Fibroblast of pulmonary artery (primary cell): ENCODE data around the gene MGMT.
"Not testable (repeated sequence)": the region's sequence is repeated elsewhere in the genome, so short reads cannot be mapped to it uniquely, and the experiment has no call there.

Experiments
- DNase-seq: peaks from one replicate; pipeline ENCODE4 v3.0.0-alpha.2; 2010; ENCODE audit warnings: low read depth
- H3K4me3 ChIP-seq: replicated peaks from 2 replicates; pipeline ENCODE4 v1.5.1; 2011; ENCODE audit warnings: low read depth, mild to moderate bottlenecking, control low read depth, low read length, moderate library complexity
- TF ChIP-seq, protein P1 (sequence below): IDR thresholded peaks from 2 replicates; pipeline ENCODE4 v1.5.1; 2011; ENCODE audit warnings: mild to moderate bottlenecking, control low read depth, low read length, inconsistent platforms; ENCODE audit errors: missing control alignments

MGMT gene

DNA sequence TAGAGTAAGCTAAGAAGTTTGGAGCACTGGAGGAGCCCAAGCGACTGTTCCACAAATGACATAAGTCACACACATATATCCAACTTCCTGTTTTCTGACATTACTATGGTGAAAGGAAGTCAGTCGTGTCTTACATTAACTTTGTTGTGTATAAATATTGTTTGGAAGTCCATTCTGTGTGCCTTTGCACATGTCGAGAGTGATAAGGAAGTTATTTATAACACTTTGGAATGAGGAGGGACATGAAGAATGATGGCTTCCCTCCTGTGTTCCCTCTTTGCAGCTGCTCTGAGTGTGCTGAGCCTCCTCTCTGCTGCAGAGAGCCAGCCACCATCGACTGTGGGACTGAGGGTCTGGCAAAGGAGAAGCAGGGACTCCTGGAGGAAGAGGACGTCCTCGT, 40.4 kb upstream of the MGMT start:
- DNase-seq = no peak
- TF ChIP-seq, protein P1, sequence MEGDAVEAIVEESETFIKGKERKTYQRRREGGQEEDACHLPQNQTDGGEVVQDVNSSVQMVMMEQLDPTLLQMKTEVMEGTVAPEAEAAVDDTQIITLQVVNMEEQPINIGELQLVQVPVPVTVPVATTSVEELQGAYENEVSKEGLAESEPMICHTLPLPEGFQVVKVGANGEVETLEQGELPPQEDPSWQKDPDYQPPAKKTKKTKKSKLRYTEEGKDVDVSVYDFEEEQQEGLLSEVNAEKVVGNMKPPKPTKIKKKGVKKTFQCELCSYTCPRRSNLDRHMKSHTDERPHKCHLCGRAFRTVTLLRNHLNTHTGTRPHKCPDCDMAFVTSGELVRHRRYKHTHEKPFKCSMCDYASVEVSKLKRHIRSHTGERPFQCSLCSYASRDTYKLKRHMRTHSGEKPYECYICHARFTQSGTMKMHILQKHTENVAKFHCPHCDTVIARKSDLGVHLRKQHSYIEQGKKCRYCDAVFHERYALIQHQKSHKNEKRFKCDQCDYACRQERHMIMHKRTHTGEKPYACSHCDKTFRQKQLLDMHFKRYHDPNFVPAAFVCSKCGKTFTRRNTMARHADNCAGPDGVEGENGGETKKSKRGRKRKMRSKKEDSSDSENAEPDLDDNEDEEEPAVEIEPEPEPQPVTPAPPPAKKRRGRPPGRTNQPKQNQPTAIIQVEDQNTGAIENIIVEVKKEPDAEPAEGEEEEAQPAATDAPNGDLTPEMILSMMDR = no peak
- no peak overlapping the region for H3K4me3 ChIP-seq

DNA sequence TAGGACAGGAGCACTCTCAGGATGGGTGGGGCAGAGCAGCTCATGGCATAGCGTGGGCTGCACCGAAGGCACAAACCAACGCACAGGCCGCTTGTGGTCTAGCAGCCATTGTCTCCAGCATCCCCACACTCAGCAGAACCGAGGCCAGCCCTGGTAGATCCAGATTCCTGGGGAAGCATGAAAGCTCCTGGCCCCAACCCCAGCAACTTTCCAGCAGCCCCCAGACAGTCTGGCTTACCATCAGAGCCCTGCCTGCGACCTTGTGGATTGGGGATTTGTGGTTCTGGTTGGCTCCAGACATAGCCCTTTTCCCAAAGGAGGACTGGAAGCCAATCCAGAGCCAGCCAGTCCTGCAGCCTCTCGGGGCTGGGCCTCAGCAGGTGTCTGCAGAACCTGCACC, 33.8 kb upstream of the MGMT start:
- DNase-seq = no peak
- no peak overlapping the region for H3K4me3 ChIP-seq
- TF ChIP-seq, protein P1 = no peak

DNA sequence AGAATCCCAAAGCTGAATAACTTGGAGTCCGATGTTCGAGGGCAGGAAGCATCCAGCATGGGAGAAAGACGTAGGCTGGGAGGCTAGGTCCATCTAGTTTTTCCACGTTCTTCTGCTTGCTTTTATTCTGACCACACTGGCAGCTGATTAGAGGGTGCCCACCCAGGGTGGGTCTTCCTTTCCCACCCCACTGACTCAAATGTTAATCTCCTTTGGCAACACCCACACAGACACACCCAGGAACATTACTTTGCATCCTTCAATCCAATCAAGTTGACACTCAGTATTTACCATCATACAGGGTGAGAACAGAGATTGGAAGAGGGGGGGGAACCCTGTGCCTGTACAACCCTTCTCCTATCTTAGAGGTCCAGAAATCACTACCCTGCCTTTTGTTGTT, 31.3 kb upstream of the MGMT start:
- not testable (repeated sequence) for DNase-seq

DNA sequence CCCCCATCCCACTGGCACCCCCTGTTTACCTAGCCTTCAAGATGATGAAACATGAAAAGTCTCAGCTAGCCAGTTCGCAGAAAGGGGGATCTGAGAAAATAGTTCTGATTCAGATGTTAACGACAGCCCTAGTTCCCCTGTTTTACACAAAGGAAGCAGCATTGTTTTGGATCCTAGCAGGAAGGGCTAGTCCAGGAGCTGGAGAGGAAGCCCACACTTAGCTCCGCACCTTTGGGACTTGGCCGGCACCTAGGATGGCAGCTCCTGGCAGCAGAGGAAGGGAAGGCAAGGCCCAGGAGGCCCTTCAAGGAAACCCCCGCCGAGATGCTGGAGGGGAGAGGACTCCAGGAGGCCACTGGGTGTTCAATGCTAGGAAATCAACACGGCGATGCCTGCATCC, 29.0 kb upstream of the MGMT start:
- no peak overlapping the region for H3K4me3 ChIP-seq
- no peak for DNase-seq
- TF ChIP-seq, protein P1 = no peak

More for the DNA sequence above, 31.3 kb upstream of the MGMT start:
- H3K4me3 ChIP-seq = not testable (repeated sequence)

DNA sequence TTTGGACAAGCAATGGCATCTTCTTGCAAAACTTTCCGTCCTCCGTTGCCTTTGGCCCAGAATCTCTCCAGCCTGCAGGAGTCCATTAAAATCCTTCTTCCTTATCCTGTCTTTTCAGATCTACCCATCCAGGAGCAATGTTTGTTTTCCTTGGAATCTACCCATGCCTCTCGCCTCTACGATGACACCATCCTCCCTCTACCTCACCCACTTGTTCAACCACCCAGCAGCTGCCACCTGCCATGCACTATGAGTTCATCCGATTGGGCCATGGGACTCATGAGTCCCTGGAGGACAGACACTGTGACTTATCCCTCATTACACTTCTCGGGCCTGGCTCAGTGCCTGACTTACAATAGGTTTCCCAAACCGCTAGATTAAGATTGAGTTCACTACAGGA, 26.8 kb upstream of the MGMT start:
- no peak for DNase-seq
- TF ChIP-seq, protein P1 = no peak
- H3K4me3 ChIP-seq = no peak overlapping the region

DNA sequence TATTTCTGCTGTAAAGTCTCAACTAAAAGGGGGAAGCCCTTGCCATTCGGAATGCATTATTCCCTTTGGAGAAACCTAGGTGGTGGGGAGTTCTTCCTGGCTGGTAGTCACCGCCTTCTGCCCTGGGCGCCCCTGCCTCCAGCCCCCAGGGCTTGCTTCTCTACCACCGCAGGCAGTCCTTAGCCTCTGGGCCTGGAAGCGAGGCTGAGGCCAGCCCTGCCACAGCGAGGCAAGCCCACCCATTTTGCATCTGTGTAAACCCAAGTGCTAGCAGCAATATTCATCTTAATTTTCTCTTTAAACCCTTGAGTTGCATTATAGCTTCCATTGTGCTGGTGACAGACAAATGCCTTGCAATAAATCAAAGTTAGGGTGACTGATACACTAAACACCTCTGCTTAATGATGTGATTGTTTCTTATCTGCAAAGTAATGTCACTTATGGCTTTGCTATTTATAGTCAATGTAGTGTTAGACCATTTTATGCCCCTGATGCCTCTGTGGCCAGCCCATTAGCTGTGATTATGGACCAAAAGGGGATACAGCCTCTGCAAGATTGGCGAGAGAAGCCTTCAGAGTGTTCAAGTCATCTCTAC, 26.2 kb upstream of the MGMT start:
- TF ChIP-seq, protein P1 = no peak
- no peak for DNase-seq
- no peak overlapping the region for H3K4me3 ChIP-seq

DNA sequence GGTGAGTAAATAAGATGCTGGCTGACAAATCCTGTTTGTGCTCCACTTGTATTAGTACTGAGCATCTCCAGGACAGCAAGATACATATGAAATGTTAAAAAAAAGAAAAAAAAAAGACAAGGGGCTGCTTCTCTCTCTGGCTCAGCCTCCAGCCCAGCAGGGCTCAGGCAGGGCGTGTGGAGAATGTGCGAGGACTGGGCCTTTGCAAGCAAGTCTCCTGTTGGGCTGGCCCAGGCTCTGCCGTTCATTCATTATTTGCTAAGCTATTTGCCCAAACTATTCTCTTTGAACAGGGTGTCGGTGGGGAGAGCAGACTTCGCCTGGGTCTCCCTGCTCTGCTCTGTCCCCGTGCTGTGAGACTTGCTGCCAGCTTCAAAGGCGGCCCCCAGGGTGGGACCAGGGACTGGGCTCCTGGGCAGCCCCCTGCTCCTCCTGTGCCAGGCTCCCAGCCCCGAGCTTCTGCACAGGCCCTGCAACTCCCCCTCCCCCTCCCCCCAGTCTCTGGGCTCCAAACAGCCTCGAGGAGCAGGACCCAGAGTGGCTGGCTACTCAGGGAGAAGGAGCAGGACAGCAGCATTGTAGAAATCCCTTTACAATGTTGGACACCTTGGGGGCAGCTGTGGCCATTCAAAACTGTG, 25.6 kb upstream of the MGMT start:
- DNase-seq = no peak
- TF ChIP-seq, protein P1 = no peak
- no peak overlapping the region for H3K4me3 ChIP-seq
